Measurements from ENCODE around the gene TMEM184A.

Gene TMEM184A

DNA sequence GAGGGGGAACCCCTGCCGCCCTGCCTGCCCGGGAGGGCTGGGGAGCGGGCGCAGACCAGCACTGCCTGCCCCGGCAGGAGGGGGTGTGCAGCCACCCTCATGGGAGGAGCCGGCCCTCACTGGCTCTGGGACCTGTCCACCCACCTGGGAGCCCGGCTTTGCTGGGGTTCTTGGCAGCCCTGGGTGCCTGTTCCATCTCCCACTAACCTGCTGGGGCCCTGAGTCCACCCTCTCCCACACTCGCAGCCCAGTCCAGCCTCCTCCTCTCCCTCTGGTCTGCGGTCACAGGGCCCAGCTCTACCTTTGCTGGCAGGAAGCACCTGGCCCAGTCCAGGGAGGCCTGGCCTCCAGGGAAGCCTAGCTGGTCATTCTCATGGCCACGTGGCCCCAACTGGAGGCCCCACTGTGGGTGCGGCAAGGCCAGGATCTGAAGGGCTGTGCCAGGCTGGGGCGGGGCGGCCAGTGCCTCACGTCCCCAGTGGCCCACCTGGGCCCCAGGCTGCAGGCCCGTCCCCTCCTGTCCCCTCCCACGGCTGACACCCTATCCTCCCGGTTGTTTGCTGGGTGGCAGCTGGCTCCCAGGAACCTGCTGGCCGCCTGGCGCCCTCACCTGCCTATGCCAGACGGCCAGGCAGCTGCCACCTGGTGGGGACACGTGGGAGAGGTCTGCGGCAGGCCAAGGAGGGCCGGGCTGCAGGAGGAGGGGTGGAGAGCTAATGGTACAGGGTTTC is at the start of gene TMEM184A:
TSS of gene TMEM184A (minus strand) at position 393 of the 731 bp plus-strand sequence. CDS start 721 bp downstream, outside the sequence.
- no peak for DNase-seq (ENCODE audit: low spot score)

DNA sequence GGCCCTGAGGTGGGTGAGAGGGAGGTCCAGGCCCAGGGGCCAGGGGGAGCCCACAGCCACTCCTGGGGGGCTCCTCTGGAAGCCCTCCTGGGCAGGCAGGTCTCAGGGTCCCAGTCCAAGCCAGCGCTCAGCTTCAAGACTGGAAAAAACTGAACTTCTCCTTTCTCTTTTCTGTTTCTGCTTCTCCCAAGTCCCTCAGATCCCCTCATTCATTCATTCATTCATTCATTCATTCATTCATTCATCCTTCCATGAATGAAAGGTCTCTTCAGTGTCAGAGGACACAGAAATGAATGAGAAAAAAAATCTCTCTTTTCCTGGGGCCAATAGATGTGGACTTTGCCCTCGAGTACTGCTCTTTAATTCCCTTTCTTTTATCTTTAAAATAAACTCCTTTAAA is 48.4 kb upstream of the TMEM184A start:
- no peak for DNase-seq (ENCODE audit: low spot score)

- no peak for DNase-seq (ENCODE audit: low spot score)
Observed at GRCh38 chr7:1603346-1604225, 47.6 kb upstream of the TMEM184A start.

DNA sequence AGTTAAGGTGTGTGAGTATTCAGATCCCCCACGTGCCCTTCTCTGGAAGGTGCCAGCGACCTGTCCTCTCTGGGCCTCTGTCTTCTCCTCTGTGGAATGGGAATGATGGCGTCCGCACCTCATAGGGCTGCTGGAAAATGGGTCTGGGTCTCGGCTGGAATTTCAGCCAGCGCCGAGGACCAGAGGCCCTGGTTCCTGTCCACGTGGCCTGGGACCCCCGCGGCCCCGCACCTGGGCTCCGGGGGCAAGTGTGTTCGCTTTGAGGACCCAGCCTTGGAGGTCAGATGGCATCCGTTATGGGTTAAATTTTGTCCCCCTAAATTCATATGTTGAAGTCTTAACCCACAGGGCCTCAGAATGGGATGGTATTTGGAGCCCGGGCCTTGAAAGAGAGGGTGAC is 46.4 kb upstream of the TMEM184A start:
- DNase-seq (ENCODE audit: low spot score), result no peak

GRCh38 chr7:1601956-1602355 is 46.0 kb upstream of the TMEM184A start:
- DNase-seq (ENCODE audit: low spot score), result no peak

DNA sequence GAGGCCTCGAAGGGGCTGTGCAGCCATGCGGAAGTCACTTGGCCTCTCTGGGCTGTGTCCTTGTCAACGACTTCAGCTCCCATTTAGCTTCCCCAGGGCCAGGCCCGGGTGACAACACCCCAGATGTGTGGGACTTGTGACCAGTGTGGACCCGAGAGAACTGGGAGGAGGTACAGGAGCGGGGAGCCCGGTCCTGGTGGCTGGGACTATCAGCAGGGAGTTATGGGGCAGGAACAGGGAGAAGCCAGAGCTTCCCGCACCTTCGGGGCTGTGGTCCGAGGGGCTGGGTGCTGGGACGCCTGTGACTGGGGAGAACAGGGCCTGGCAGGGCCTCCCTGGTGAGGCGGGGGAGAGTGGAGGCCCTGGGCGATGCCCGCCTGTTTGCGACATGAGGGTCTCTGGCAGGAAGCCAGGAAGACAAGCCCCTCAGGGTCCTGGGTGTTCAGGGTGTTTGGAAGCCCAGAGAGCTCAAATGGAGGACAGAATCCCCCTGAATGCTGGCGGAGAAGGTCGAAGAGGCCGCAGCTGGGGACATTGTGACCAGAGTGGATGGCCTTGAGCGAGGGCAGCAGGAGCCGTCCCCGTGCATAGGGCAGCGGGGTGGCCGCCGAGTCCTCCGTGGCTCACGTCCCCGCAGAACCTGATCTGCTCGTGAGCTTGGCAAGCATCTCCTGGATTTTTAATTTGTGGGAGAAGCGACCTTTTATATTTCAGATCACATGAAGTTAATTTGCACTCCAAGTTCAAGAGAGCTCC is 43.8 kb upstream of the TMEM184A start:
- no peak for DNase-seq (ENCODE audit: low spot score)

DNA sequence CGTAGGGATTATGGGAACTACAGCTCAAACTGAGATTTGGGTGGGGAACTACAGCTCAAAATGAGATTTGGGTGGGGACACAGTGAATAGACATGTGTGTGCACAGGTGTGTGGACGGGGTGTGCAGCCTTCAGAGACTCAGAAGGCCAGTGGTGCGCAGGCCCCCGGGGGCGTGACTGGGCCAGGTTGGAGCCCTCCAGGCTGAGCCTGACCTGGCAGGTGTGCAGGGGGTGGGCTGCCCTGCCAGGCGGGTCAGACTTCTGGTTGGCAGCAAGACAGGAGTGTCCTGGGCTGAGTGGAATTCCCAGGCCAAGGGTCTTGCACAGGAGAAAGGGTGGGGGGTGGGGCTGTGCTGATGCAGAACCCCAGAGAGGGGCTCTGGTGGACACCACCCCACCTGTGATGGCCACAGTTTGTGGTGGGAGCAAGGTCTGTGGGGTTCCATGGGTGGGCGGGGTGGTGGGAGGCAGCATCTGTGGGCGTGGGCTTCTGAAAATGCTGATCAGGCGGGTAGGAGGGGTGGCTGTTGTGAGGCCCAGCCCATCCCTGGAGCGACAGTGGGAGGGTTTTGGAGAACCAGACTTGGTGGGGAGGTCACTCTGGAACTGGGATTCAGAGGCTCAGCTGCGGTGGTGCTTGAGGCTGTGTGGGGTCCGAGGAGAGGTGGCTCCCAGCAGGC is 43.1 kb upstream of the TMEM184A start:
- no peak for DNase-seq (ENCODE audit: low spot score)

- DNase-seq (ENCODE audit: low spot score), result no peak
Observed at GRCh38 chr7:1598286-1598685, 42.3 kb upstream of the TMEM184A start.

- DNase-seq (ENCODE audit: low spot score), result no peak
Observed at GRCh38 chr7:1597791-1598190, 41.8 kb upstream of the TMEM184A start.

DNA sequence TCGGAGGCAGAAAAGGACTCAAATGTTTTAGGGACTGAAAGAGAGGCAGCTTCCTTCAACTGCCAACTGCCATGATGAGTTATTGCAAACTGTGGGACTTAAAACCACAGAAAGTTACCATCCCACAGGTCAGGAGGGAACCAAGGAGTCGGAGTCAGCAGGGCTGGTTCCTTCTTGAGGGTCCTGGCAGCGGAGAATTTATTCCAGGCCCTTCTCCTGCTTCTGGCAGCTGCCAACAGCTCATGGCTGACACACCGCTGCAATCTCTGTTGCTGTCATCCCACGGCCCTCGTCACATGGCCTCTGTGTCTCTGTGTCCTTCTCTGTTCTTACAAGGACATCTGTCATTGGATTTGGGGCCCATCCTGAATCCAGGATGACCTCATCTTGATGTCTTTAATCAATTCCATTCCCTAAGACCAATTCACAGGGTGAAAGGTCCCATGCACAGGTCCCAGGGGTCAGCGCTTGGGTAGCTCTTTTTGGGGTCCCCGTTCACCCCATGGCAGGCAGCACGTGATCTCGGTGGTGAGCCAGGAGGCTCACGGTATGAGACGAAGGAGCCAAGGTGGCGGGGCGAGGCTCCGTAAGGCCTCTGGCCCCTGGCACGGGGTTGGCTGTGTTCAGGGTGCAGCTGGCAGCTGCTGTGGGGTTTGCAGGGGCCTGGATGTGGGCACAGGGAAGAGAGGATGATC is 41.2 kb upstream of the TMEM184A start:
- no peak for DNase-seq (ENCODE audit: low spot score)

- no peak for DNase-seq (ENCODE audit: low spot score)
Observed at GRCh38 chr7:1596181-1597043, 40.4 kb upstream of the TMEM184A start.

GRCh38 chr7:1595636-1596035 is 39.6 kb upstream of the TMEM184A start:
- DNase-seq (ENCODE audit: low spot score), result no peak

- no peak for DNase-seq (ENCODE audit: low spot score)
Observed at GRCh38 chr7:1595027-1595426, 39.0 kb upstream of the TMEM184A start.

GRCh38 chr7:1593904-1594421 is 38.0 kb upstream of the TMEM184A start:
- no peak for DNase-seq (ENCODE audit: low spot score)

- DNase-seq (ENCODE audit: low spot score), result no peak
Observed at GRCh38 chr7:1593091-1593866, 37.3 kb upstream of the TMEM184A start.

DNA sequence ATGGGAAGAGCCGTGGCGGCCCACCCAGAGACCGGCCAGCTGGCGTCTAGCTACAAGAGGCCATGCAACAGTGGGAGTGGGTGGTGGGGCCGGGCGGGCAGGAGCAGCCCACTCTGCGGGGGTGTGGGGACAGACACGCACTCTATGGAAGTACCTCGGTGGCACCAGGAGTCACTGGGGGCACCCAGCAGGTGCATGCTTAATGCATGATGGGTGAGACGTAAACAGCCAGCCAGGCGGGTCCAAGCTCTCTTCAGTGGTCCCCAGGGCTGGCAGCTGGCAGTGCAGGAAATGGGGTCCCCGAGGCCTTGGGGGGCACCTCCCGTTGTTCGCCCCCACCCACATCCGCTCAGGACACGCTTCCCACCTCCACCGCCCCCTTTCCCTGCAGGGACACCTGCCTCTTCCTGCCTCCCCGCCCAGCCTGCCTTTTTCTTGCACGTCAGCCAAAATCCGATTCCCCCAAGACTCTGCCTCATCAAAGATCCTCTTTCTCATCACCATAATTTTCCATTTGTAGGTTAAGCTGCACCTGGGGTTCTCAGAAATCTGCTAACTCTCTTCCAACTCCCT is 36.4 kb upstream of the TMEM184A start:
- no peak for DNase-seq (ENCODE audit: low spot score)

DNA sequence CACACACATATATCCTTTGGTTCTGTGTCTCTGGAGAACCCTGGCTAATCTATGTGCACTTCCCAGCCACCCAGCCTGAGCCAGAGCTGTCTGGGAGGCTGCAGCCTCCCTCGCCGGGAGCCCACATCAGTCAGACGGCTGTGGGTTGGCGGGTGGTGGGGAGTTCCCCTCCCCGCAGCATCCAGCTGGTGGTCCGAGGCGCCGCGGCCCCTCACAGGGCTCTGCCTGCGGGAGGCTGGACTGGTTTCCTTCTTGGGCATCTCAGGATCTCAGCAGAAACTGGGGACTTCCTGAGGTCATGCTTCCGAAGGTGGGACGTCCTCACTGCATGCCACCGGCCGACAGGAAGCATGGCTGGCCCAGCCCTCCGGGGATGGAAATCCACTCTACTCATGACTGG is 35.9 kb upstream of the TMEM184A start:
- no peak for DNase-seq (ENCODE audit: low spot score)

DNA sequence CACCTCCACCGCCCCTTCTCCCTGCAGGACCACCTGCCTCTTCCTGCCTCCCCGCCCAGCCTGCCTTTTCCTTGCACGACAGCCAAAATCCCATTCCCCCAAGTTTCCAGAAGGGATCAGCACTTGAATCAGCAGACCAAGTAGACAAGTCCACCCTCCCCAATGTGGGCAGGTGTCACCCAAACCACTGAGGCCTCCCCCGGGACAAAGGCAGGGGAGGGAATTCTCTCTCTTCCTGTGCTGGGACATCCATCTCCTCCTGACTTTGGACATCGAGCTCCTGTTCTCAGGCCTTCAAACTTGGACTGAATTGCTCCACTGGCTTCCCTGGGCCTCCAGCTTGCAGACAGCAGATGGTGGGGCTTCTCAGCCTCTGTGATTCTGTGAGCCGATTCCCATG is 35.4 kb upstream of the TMEM184A start:
- DNase-seq (ENCODE audit: low spot score), result no peak

GRCh38 chr7:1590887-1591286 is 34.9 kb upstream of the TMEM184A start:
- DNase-seq (ENCODE audit: low spot score), result no peak

Data from hepatic stellate cell (primary cell).